ENCODE measurements around the gene BCL6B. TPM values are rescaled to one million over a fixed set of nuclear protein-coding genes. Genes with fewer than 3 reads are reported as not detected.

The BCL6B gene
- total RNA-seq, 1 donor from 2014 or later, result not detected

GRCh38 chr17:7018331-7018964 is 4.4 kb upstream of the BCL6B start:
- H3K4me3 ChIP-seq (ENCODE audit: low read depth, low read length), result no peak overlapping the region
- FAIRE-seq, result no peak

GRCh38 chr17:7019367-7019766 is 3.5 kb upstream of the BCL6B start:
- Histone ChIP-seq H3K27me3 (ENCODE audit: control insufficient read depth, insufficient read depth, low read length) (peaks cover 5% of the 10 kb centered on the region), H3K4me3 (ENCODE audit: low read depth, low read length) (no peak overlapping the region), H3K36me3 (ENCODE audit: control insufficient read depth, insufficient read depth, low read length) (peaks cover 3% of the 10 kb centered on the region)
- no peak for FAIRE-seq
- TF ChIP-seq, protein P1, sequence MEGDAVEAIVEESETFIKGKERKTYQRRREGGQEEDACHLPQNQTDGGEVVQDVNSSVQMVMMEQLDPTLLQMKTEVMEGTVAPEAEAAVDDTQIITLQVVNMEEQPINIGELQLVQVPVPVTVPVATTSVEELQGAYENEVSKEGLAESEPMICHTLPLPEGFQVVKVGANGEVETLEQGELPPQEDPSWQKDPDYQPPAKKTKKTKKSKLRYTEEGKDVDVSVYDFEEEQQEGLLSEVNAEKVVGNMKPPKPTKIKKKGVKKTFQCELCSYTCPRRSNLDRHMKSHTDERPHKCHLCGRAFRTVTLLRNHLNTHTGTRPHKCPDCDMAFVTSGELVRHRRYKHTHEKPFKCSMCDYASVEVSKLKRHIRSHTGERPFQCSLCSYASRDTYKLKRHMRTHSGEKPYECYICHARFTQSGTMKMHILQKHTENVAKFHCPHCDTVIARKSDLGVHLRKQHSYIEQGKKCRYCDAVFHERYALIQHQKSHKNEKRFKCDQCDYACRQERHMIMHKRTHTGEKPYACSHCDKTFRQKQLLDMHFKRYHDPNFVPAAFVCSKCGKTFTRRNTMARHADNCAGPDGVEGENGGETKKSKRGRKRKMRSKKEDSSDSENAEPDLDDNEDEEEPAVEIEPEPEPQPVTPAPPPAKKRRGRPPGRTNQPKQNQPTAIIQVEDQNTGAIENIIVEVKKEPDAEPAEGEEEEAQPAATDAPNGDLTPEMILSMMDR (IDR thresholded peaks at IDR 0.05; ENCODE audit: insufficient read depth, low read length, severe bottlenecking), result no peak
- DNase-seq (ENCODE audit: low read depth), result no peak

More at GRCh38 chr17:7018331-7018964, 4.4 kb upstream of the BCL6B start:
- peaks cover 4% of the 10 kb centered on the region for H3K36me3 ChIP-seq (ENCODE audit: control insufficient read depth, insufficient read depth, low read length)
- no peak for DNase-seq (ENCODE audit: low read depth)
- peaks cover 5% of the 10 kb centered on the region for H3K27me3 ChIP-seq (ENCODE audit: control insufficient read depth, insufficient read depth, low read length)
- TF ChIP-seq, protein P1 (IDR thresholded peaks at IDR 0.05; ENCODE audit: insufficient read depth, low read length, severe bottlenecking), result no peak

- peaks cover 5% of the 10 kb centered on the region for H3K27me3 ChIP-seq (ENCODE audit: control insufficient read depth, insufficient read depth, low read length)
- DNase-seq (ENCODE audit: low read depth), result no peak
- no peak for FAIRE-seq
- peaks cover 3% of the 10 kb centered on the region for H3K36me3 ChIP-seq (ENCODE audit: control insufficient read depth, insufficient read depth, low read length)
- TF ChIP-seq, protein P1 (IDR thresholded peaks at IDR 0.05; ENCODE audit: insufficient read depth, low read length, severe bottlenecking), result no peak
- H3K4me3 ChIP-seq (ENCODE audit: low read depth, low read length), result peak overlapping the region; percentile 31
These were observed 2.9 kb upstream of the BCL6B start for GRCh38 chr17:7019839-7020519.

GRCh38 chr17:7020894-7021664 is 1.8 kb upstream of the BCL6B start:
- FAIRE-seq (no peak), DNase-seq (ENCODE audit: low read depth) (no peak)
- Histone ChIP-seq H3K27me3 (ENCODE audit: control insufficient read depth, insufficient read depth, low read length) (peaks cover 5% of the 10 kb centered on the region), H3K4me3 (ENCODE audit: low read depth, low read length) (no peak overlapping the region), H3K36me3 (ENCODE audit: control insufficient read depth, insufficient read depth, low read length) (peaks cover 3% of the 10 kb centered on the region)
- TF ChIP-seq, protein P1 (IDR thresholded peaks at IDR 0.05; ENCODE audit: insufficient read depth, low read length, severe bottlenecking), result no peak

GRCh38 chr17:7021993-7022778 is 664 bp upstream of the BCL6B start:
- no peak for FAIRE-seq
- TF ChIP-seq, protein P1 (IDR thresholded peaks at IDR 0.05; ENCODE audit: insufficient read depth, low read length, severe bottlenecking), result peak; percentile 98
- H3K27me3 ChIP-seq (ENCODE audit: control insufficient read depth, insufficient read depth, low read length), result peaks cover 5% of the 10 kb centered on the region
- H3K36me3 ChIP-seq (ENCODE audit: control insufficient read depth, insufficient read depth, low read length), result no peaks in the 10 kb centered on the region
- peak overlapping the region; percentile 1 for H3K4me3 ChIP-seq (ENCODE audit: low read depth, low read length)
- no peak for DNase-seq (ENCODE audit: low read depth)

Measured in bronchial epithelial cell (primary cell).